Activated T-cell treated with anti-CD3 and anti-CD28 coated beads, Interleukin-2, amount 50 U/mL, for 1 hour (primary cell): ENCODE data around the gene ARFGEF3.
"Not testable (repeated sequence)": the region's sequence is repeated elsewhere in the genome, so short reads cannot be mapped to it uniquely, and the experiment has no call there.

Experiments used
- DNase-seq: peaks from one replicate; pipeline ENCODE4 v3.0.0-alpha.2; 2020

Gene ARFGEF3

GRCh38 chr6:138175596-138175995 lies 13.9 kb downstream of the ARFGEF3 start:
- no peak for DNase-seq

DNA sequence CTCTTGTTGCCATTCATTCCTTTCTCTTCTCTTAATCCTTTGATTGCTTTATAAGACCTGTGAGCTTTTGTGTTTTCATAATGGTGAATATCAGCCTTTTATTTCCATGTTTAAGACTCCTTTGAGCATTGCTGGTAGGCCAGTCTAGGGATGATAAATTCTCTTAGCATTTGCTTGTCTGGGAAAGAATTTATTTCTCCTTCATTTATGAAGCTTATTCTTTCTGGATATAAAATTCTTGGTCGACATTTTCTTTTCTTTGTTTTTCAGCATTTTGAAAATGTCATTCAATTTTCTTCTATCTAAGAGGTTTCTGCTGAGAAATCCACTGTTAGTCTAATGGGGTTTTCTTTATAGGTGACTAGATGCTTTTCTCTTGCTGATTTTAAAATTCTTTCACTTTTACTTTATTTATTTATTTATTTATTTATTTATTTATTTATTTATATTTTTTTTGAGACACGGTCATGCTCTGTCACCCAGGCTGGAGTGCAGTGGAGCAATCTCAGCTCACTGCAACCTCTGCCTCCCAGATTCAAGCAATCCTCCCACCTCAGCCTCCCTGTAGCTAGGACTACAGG lies 15.0 kb downstream of the ARFGEF3 start:
- DNase-seq: no peak

DNA sequence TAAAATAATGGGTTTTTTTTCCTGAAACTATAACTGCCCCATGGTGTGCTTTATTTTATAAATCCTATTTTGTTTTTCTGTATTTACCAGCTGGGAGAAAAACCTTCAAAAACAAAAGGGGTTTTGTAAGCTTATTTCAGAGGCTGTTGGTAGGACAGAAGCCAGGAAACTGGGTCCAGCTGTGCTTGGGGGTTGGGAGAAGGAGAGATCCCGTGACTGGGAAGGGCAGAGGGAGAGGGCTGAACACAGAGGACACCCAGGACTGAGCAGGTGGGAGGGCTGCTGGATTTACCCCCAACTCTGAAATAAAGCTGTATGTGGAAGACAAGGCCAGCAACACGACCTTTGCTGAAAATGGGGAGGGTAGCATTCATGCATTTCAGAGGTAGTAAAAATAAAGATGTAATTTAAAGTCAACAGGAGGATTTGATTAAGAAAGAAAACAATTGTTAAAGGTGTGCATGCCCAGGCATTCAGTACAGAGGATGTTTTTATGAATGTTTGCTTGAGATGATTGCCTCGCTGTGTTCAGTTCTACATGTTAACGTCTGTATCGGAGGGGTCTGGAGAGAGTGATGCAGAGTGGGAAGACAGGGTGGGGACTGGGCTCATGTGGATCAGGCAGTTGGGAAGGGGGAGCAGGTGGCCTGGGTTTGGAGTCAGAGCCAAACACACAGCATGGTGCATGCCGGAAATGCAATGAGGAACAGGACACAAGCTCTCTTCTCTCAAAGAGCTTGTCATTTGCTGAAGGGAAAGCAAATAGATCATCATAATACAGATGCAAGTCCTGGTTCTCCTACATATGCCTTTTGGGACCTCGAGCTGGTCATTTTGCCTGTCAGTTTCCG lies 21.4 kb downstream of the ARFGEF3 start:
- no peak for DNase-seq

- DNase-seq: no peak
Measured at GRCh38 chr6:138183790-138184134, 22.0 kb downstream of the ARFGEF3 start.

DNA sequence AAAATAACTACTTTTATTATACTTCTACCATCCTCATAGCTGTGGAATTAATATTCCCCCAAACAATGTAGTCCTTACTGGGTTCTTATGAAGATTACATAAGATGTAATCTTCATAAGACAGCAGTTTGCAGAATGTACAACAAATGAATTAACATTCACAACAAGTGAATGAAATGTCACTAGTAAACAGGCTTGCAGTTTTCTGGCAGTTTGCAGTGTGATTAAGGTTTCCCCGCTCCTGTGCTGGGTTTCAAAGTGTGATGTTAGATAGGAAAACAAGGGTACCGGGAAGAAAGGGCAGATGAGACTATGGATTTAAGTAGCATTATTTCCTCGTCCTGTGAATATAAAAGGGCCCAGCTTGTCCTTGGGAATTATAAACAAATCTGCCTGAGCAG lies 22.5 kb downstream of the ARFGEF3 start:
- no peak for DNase-seq

DNA sequence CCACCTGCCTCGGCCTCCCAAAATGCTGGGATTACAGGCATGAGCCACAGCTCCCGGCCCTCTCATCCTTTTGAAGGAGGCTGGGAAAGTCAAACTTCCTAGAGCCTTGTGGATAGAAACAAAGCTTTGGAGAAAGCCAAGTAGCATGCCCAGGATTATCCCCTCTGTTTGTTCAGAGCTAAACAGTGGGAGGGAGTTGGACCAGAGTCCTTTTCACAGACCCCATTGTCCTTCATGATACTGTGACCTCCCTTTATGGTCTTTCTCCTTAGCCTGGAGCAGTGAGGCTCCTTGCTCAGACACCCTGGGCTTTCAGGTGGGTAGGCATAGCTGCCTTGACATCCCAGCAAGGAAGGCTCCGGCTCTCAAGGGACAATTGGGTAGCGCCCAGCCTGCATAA lies 25.4 kb downstream of the ARFGEF3 start:
- DNase-seq: no peak

GRCh38 chr6:138188278-138188941 lies 26.7 kb downstream of the ARFGEF3 start:
- DNase-seq: no peak

- no peak for DNase-seq
Measured at GRCh38 chr6:138194287-138194686, 32.5 kb downstream of the ARFGEF3 start.

GRCh38 chr6:138196122-138196738 lies 34.5 kb downstream of the ARFGEF3 start:
- no peak for DNase-seq

DNA sequence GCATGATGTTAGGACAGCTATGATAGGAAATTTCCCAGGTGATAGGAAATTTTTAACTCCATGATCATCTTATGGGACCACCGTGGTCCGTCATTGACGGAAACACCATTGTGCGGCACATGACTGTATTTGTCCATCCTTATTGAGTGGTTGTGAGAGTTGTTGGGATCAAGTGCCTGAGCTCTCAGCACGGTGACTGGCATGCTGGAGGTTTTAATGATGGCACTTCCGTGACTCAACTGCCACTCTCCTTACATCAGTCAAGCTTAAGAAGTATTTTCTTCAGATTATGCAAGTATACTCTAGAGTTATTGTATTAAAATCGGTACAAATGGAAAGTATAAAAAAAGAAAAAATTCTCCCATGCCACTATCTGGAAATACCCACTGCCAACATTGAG lies 35.8 kb downstream of the ARFGEF3 start:
- DNase-seq: no peak

GRCh38 chr6:138198430-138199091 lies 36.8 kb downstream of the ARFGEF3 start:
- DNase-seq: no peak

GRCh38 chr6:138201836-138202235 lies 40.1 kb downstream of the ARFGEF3 start:
- DNase-seq: no peak

DNA sequence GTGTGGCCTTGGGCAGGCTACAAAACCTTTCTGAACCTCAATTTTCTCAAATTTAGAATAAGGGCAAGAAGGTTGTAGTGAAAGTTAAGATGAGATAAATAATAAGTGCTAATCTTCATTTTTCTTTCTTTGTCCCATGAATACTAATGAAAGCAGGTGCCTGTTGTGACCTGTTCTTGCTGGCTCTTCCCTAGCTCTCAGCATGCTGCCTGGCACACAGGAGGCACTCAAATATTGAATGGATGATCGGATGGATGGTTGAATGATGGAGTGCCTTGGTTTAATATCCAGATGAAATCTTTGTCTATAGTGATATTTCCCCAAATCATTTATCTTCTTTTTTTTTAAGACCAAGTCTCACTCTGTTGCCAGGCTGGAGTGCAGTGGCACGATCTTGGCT lies 41.6 kb downstream of the ARFGEF3 start:
- no peak for DNase-seq

DNA sequence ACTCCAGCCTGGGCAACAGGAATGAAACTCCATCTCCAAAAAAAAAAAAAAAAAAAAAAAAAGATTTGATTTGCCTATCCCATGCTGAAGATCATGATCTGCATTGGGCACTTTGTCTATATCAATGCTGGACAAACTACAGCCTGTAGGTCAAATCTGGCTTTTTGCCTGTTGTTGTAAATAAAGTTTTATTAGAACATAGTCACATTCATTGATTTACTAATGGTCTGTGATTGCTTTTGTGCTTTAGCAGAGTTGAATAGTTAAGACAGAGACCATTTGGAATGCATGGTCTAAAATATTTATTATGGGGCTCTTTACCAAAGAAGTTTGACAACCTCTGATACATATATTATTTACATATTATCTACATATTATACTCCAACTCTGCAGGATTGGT lies 42.6 kb downstream of the ARFGEF3 start:
- no peak for DNase-seq

GRCh38 chr6:138204792-138205384 lies 43.1 kb downstream of the ARFGEF3 start:
- DNase-seq: no peak

DNA sequence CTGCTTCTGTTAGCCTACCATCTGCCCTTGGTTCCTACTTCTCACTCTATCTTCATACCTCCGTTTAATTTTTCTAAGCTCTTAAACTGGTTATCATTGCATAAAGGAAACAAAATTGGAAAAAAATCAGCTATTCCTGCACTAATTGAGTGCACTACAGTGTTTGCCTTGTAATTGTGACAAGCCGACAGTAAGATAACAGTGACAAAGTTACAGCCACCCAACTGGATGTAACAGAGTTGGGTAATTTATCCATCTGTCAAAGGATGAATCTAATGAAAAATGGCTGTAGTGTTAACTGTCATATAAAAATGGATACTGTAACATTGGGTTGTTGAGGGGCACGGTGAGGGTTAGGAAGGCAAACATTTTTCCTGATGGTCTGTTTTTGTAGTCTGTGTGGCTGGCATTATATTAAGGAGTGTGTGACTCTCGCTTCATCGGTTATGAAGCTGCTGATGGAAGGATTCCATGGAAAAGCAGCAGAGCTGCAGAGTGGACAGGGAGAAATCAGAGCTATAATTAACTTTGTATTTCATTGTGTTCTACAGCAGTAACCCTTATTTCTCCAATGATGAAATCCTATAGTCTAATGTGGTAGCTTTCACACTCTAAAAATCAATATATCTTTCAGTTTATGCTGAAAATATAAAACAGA lies 43.8 kb downstream of the ARFGEF3 start:
- no peak for DNase-seq

- DNase-seq: no peak
Measured at GRCh38 chr6:138206862-138207261, 45.1 kb downstream of the ARFGEF3 start.

DNA sequence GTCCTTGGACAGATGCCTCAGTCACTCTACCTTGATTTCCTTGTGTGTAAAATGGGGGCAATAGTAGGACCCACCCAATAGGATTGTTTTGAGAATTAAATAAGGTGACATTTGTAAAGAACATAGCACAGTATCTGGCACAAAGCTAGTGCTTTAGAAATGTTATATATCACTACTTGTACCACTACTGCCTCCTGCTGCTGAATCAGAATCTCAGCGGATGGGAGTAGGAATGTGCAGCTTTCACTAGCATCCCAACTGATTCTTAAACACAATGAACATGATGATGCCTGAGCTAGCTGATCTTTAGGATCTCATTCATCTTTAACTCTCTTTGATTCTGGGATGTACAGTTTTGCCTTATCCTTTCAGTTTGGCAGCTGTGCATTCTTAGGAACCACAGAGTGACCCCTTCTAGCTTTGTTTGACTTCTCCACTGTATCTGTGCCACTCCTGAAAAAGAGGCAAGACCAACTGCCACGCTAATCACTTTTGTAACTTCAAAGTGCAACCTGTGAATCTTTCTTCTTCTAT lies 49.4 kb downstream of the ARFGEF3 start:
- no peak for DNase-seq

DNA sequence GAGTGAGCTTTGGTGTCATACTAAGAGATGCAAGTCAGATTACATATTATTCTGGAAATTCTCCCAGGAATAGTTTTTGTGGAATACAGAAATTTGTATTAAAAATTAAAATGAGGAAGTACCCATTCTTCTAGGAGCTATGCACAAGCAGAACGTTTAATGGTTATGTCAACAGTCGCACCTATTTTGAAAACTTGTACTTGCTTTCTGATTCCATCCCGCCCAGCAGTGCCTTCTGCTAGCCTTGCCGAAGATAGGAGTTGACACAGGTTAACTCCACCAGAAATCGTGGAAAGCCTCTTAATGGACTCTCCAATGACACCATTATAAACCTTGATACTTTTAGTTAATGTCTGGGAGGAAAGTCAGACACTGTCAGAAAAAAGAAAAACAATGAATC lies 49.9 kb downstream of the ARFGEF3 start:
- DNase-seq: no peak

GRCh38 chr6:138212530-138212929 lies 50.8 kb downstream of the ARFGEF3 start:
- DNase-seq: not testable (repeated sequence)

DNA sequence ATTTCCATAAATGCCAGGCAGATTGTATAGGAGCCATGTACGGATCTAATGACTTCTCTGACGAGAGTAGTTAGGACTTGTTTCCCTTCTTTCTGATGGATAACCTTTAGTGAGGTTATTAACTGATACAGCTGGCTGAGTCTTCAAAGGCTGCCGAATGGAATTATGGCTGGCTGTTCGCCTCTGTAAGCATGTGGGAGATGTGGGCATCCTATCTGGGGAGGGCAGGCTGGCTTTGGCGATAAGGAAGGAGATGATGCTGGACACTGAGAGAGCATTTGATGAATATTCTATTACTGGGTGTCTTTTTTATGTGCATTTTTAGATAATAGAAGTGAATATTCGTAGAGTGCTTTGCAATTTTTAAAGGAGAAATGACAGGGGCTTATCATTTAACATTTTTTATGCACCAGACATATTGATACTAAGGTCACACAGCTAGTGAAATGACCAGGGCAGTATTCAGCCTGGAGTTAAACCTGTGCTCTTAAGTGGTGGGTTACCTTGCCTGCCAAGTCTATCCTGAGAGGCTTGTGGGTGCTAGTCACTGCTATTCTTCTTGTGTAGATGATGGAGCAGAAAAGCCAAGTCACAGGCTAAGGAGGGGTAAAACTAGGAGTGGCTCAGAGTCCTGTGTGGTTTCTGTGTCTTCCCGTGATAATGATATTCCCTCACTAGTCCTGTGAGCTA lies 53.5 kb downstream of the ARFGEF3 start:
- DNase-seq: no peak
